ENCODE data around the gene ASNSD1. TPM values are rescaled to one million over a fixed set of nuclear protein-coding genes. Genes with fewer than 3 reads are reported as not detected.

The ASNSD1 gene
- total and polyA plus RNA-seq, 7 donors, result 22.5 to 56.6 (median 41.5) TPM

GRCh38 chr2:189633392-189633811, 27.9 kb upstream of the ASNSD1 start:
- Histone ChIP-seq H3K4me3 (no peak overlapping the region), H3K27ac (no peak overlapping the region), H3K36me3 (no peaks in the 10 kb centered on the region), H3K9me3 (no peaks in the 10 kb centered on the region), H3K27me3 (no peaks in the 10 kb centered on the region), H3K4me1 (peaks cover 0 to 27% (median 16%) of the 10 kb centered on the region in 4 donors)
- 90 to 95% methylated on average over 5 of the region's 5 CpGs for WGBS, 2 donors
- TF ChIP-seq EP300 (IDR thresholded peaks at IDR 0.05) (no peak), POLR2A (IDR thresholded peaks at IDR 0.05) (no peak), POLR2AphosphoS5 (IDR thresholded peaks at IDR 0.05) (no peak)
- TF ChIP-seq, protein P1, sequence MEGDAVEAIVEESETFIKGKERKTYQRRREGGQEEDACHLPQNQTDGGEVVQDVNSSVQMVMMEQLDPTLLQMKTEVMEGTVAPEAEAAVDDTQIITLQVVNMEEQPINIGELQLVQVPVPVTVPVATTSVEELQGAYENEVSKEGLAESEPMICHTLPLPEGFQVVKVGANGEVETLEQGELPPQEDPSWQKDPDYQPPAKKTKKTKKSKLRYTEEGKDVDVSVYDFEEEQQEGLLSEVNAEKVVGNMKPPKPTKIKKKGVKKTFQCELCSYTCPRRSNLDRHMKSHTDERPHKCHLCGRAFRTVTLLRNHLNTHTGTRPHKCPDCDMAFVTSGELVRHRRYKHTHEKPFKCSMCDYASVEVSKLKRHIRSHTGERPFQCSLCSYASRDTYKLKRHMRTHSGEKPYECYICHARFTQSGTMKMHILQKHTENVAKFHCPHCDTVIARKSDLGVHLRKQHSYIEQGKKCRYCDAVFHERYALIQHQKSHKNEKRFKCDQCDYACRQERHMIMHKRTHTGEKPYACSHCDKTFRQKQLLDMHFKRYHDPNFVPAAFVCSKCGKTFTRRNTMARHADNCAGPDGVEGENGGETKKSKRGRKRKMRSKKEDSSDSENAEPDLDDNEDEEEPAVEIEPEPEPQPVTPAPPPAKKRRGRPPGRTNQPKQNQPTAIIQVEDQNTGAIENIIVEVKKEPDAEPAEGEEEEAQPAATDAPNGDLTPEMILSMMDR (IDR thresholded peaks at IDR 0.05), result no peak
- DNase-seq, result no peak
- intact Hi-C loops (cut with DNase I), result loop anchor here (5.0 kb wide), 1 partner anchor 191 kb away; the partner anchor contains the start of gene WDR75

DNA sequence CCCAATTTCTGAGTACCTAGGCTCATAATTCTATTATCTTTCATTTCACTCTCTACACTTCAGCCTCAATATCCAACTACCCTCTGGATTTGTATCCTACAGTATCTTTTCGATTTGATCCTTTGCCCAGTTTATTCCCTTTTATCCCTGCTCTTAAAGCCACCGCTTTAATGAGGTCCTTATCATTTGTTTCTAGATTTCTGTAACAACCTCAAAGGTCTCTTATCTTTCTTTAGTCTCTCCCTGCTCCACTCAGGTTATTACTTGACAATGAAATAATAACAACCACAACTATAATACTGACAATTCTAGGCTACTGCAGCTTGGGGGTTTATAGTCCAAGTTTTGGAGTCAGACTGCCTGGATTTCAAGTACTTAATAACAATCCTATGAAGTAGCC, 25.9 kb upstream of the ASNSD1 start:
- intact Hi-C loops (cut with DNase I), result no loop called here
- Histone ChIP-seq H3K27me3 (no peaks in the 10 kb centered on the region), H3K36me3 (no peaks in the 10 kb centered on the region), H3K27ac (no peak overlapping the region), H3K4me1 (peaks cover 0 to 17% (median 13%) of the 10 kb centered on the region in 4 donors), H3K4me3 (no peak overlapping the region), H3K9me3 (no peaks in the 10 kb centered on the region)
- no peak for DNase-seq
- WGBS, 2 donors, result 19 to 70% methylated on average over 2 of the region's 2 CpGs
- no peak for TF ChIP-seq EP300 (IDR thresholded peaks at IDR 0.05)
- TF ChIP-seq, protein P1 (IDR thresholded peaks at IDR 0.05), result no peak
- no peak for TF ChIP-seq POLR2AphosphoS5 (IDR thresholded peaks at IDR 0.05)
- TF ChIP-seq POLR2A (IDR thresholded peaks at IDR 0.05), result no peak

GRCh38 chr2:189638301-189639006, 22.8 kb upstream of the ASNSD1 start:
- 41 to 86% methylated on average over 4 of the region's 4 CpGs for WGBS, 2 donors

GRCh38 chr2:189639007-189639609, 22.2 kb upstream of the ASNSD1 start:
- TF ChIP-seq POLR2A (IDR thresholded peaks at IDR 0.05) (no peak), POLR2AphosphoS5 (IDR thresholded peaks at IDR 0.05) (no peak), EP300 (IDR thresholded peaks at IDR 0.05) (no peak)
- TF ChIP-seq, protein P1 (IDR thresholded peaks at IDR 0.05), result no peak

More at GRCh38 chr2:189638301-189639006, 22.8 kb upstream of the ASNSD1 start:
- H3K27me3 ChIP-seq, result no peaks in the 10 kb centered on the region
- DNase-seq, result no peak
- no peaks in the 10 kb centered on the region for H3K4me1 ChIP-seq
- intact Hi-C loops (cut with DNase I), result no loop called here
- no peaks in the 10 kb centered on the region for H3K9me3 ChIP-seq
- no peak overlapping the region for H3K4me3 ChIP-seq
- H3K27ac ChIP-seq, result no peak overlapping the region
- H3K36me3 ChIP-seq, result no peaks in the 10 kb centered on the region
- TF ChIP-seq POLR2A (IDR thresholded peaks at IDR 0.05) (no peak), POLR2AphosphoS5 (IDR thresholded peaks at IDR 0.05) (no peak)
- TF ChIP-seq, protein P1 (IDR thresholded peaks at IDR 0.05), result no peak

More at GRCh38 chr2:189639007-189639609, 22.2 kb upstream of the ASNSD1 start:
- Histone ChIP-seq H3K27me3 (no peaks in the 10 kb centered on the region), H3K9me3 (no peaks in the 10 kb centered on the region), H3K27ac (no peak overlapping the region), H3K4me1 (no peaks in the 10 kb centered on the region), H3K36me3 (no peaks in the 10 kb centered on the region), H3K4me3 (no peak overlapping the region)
- DNase-seq, result no peak
- intact Hi-C loops (cut with DNase I), result no loop called here
- WGBS, 2 donors, result 11 to 45% methylated on average over 3 of the region's 3 CpGs

All from sigmoid colon (tissue), 7 donors.